DLD1 (cell line): Measurements from ENCODE around the gene MACROD1.

ENCODE experiments used
- in situ Hi-C: cut with HindIII; loops from 2 replicates; pipeline ENCODE4 v1.10.0; 2017; ENCODE audit warnings: low sequenced_read_pairs

Gene MACROD1

DNA sequence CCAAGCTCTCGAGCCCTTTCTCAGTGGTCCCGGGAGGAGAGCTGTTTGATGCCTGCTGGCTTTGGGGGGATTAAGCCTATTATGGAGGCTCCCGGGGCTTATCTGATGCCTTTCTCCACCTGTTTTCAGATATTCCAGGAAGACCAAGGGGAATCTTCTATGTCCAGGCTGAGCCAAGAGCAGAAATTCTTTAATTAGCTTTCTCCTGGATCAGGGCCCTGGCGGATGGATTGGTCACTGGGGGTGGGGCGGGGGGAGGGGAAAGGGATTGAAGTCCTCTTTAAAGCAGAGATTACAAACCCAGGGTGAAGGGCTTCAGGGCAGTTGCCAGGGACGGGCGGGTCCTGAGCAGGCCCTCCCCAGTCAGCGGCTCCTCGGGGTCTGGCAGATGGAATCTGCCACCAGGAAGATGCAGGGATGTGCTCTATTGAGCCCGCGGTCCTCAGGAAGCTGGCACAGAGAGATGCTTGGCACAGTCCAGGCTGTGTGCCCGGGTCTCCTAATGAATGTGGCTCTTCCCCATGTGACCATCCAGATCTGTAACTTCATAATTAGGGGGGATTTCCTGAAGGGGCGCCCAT lies 33.6 kb downstream of the MACROD1 start:
- in situ Hi-C loops: loop anchor here (10.0 kb wide), 1 partner anchor 127 kb away; no protein-coding TSS in a partner anchor

DNA sequence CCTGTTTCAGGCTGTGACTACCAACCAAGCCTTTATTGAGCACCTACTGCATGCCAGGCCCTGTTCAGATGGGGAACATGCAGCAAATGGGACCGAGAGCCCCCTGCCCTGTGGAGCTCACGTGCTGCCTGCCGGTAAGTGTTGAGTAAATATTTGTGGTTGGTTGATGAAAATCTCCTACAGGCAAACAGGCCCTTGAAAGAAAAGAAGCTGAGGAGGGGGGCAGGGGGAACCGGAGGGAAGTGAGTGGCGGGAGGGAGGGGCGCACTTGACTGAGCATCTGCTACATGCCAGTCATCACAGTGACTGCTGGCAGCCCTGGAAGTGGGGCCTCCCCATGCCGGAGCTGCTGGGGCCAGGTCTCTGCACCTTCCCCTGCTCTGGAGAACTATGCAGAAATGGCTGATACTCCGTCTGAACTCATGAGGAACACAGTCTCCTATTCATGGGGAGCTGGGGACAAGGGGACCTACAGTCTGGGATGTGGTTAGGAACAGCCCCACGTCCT lies 34.2 kb downstream of the MACROD1 start:
- in situ Hi-C loops: loop anchor here (10.0 kb wide), 1 partner anchor 127 kb away; no protein-coding TSS in a partner anchor

DNA sequence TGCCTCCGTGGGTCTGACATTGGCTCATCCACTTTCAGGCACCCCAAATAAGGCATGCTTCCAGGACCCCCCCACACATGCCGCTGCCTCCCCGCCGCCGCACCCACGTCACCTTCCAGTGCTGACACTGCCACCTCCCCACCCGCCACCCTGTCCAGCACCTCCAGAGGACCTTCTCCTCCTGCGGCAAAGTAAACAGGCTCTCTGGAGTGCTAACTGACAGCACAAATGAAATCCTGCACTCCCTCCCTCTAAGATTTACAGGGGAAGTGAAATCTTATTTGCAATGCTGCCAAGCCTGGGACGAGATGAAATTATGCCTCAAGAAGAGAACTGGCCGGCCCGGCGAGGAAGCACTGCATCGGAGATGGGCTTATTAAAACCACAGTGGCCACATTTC lies 35.3 kb downstream of the MACROD1 start:
- in situ Hi-C loops: loop anchor here (10.0 kb wide), 1 partner anchor 126 kb away; no protein-coding TSS in a partner anchor

DNA sequence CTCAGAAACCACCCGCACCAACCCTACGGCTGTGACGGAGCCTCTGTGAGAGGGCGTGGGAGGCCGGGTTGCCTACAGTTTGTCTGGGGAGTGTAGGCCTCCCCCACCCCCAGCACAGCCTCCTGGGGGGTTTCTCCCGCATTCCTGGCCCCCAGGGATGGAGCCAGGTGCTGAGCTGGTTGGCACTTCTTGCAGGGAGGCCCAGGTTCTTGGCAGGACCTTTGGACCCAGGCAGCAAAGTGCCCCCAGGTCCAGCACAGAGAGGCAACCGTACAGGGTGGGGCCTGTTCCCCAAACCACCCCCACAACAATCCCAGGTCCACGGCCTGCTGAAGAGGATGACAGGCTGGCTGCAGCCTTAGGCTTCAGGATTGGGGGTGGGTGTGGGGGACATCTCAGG lies 36.5 kb downstream of the MACROD1 start:
- in situ Hi-C loops: no loop called here

DNA sequence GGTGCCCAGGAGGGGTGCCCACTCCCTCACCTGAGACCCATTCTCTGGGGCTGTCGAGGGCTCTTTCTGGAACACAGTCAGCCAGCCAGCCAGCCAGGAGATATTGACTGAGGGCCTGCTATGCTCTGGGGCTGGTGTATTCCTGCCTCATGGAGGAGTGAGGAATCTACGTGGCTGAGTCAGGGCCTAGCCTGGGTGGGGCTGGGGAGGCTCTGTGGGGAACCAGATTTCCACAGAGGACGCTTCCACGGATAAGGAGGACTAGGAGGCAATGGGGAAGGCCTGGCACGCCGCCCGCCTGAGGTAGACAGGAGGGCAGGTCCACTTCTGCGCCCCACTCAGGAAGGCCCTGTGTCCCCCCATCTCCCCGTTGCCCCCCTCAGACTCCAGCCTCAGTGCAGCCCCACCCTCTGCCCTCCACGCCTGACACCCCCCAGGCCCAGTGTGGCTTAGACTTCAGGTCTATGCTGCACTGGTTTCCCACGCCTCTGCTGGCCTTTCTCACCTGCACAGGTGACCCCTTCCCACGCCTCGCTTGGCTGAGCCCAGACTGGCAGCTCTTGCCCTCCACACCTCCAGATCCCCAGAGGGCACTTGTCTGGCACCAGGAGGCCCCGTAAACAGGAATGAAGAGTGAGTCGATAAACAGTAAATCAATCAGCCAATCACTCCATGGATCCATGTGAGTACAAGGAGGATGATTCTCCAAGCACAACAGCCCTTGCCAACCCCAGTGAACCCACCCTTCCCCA lies 37.5 kb downstream of the MACROD1 start:
- in situ Hi-C loops: no loop called here

DNA sequence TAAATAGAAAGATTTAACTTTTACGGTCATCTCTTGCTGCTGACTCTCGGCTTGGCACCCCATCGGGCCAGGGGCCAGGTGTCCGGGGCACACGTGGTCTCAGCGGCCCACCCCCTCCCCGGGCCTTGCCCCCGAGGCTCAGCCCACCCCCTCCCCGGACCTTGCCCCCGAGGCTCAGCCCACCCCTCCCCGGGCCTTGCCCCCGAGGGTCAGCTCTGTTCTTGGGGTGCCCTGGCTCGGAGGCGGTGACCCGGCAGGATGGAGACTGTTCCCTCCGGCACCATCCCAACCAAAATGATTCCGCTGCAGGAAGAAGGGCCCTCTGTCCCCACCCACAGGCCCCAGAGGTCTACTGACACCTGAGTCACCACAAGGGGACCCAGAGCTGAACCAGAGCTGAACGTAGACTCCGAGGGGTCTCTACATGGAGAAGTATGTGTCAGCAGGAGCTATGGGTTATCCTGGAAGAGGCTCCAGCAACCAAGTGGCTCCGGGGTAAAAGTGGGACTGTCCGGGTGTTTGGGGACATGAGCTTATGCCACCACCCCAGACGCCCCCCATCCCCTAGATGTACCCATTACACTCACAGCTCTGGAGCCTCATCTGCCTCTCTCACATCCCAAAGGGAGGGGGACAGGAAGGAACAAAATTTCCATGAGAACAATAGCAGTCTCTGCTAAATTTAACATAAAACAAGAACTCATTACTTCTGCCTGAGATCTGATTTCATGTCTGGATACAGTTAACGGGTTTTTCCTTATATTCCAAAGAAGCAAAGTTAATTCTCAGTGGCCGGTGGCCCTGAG lies 38.4 kb downstream of the MACROD1 start:
- in situ Hi-C loops: no loop called here

DNA sequence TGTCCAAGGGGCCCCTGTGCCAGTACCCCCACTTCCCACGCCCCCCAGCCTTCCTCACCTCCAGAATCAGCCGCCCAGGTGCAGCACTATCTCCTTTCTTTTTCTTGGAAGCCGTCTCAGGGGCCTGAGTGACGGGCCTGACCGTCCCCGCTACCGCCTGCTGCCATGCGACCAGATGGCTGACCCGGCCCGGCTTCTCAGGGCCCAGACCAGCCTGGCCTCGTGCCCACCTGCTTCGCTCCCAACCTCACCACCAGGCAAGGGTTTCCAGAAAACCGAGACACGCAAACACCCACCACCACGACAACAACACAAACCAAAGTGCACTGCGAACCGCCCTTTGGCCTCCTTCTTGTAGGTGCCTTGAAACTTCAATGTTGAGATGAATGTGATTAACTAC lies 39.1 kb downstream of the MACROD1 start:
- in situ Hi-C loops: no loop called here

DNA sequence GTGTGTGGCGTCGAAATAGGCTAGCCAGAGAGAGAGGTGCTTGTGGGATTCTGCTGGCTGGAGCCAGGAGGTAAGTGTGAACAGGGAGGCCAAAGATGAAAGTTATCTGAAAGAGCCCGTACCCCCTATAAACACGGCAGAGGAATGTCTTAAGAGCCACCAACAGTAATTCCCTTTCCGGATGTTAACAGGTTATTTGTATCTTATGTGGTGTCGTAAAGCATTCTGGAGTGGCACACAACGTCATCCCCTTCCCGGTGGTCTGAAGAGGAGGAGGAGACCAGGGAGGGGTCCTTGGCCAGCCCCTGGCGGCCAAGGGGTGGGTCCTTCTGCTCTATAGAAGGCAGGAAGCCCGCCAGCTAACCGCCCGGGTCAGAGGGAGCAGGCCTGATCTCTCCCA lies 39.5 kb downstream of the MACROD1 start:
- in situ Hi-C loops: no loop called here

DNA sequence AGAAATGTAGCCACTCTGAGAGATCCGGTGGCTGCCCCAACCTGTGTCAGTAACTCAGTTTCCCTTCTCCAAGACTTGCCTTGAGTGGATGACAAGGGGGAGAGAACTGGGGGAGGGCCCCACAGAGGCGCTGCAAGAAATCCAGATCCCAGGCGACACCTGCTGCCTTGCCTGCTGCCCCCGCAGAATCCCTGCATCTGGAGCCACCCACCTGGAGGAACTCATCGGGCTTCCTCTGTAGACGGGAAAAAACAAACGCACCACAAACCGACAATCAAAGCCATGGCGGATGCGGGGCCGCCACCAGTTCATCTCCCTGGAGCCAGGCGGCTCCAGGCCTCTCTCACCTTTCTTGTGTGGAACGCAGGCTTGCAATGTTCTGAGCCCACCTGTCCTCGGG lies 40.2 kb downstream of the MACROD1 start:
- in situ Hi-C loops: no loop called here

DNA sequence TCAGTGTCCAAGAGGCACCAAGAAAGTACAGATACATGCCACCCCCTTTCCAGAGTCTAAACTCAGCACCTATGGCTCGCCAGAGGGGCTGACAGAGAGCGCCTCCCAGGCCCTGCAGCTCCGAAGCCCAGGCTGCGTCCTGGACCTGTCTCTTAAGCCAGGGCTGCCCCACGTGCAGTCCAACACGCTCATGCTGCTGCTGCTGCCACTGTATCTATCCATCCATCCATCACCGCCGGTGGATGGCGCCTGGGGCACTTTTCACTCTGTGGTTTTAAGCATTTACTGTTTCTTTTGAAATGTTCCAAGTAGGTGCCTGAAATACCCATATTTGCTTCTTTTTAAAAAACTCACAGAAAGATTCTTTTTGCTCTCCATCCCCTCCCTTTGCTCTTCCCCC lies 41.8 kb downstream of the MACROD1 start:
- in situ Hi-C loops: no loop called here

DNA sequence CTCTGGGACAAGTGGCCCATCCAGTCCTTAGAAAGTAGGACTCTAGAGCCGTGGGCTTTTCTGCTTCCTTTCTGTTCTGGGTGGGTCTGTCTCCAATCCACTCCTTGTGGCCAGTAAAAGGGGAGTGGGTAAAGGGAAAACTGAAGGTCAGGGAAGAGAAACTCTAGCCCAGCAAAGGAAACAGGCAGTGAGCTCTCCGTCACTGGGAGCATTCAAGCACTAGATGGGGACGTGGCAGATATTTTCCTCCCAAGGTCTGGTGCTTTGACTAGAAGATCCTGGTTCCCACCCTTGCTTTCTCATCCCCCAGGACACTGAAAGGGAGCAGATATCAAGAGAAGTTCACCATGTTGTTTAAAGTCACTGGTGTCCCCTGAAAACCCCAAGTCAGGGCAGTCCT lies 42.2 kb downstream of the MACROD1 start:
- in situ Hi-C loops: no loop called here

DNA sequence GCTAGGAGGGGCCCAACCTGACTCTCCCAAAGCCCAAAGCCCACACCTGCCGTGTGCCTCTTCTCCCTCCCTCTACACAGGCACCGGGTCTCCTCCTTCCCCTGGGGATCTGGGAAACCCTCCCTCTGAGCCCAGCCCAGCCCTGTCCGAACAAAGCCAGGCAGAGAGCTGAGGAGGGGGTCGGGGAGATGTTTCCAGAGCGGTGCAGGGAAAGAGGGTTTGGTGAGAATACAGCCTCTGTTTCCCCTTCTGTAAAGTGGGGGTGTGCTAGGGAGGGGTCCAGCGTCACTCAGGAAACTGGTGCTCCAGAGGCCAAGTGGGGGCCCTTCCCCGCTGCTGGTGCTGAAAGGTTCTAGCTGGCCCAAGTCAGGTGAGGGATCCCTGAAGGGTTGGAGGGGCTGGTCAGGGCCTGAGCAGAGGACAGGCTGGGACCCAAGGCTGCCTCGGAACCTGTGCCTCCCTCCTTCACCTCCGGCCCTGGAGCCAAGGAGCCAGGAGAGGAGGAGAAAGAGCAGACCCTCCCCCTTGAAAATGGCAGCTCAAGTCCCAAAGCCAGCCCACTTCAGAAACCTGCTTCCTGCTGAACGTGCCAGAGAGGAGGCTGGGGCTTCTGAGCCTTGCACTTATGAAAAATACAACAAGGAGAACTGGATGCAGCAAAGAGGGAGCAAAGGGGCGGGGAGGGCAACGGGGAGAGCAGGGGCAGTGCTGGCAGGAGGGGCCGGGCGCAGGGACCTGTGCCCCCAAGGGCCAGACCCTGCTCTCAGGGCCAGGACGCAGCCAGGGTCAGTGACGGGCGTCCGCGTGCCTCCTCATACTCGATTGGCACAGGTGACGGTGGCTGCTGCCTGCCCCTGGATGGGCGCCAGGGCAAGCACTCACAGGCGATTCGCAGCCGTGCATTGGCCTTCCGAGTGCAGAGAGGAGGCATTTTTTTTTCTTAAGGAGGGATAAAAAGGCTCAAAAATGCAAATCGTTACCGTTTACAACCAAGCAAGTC lies 43.2 kb downstream of the MACROD1 start:
- in situ Hi-C loops: no loop called here

DNA sequence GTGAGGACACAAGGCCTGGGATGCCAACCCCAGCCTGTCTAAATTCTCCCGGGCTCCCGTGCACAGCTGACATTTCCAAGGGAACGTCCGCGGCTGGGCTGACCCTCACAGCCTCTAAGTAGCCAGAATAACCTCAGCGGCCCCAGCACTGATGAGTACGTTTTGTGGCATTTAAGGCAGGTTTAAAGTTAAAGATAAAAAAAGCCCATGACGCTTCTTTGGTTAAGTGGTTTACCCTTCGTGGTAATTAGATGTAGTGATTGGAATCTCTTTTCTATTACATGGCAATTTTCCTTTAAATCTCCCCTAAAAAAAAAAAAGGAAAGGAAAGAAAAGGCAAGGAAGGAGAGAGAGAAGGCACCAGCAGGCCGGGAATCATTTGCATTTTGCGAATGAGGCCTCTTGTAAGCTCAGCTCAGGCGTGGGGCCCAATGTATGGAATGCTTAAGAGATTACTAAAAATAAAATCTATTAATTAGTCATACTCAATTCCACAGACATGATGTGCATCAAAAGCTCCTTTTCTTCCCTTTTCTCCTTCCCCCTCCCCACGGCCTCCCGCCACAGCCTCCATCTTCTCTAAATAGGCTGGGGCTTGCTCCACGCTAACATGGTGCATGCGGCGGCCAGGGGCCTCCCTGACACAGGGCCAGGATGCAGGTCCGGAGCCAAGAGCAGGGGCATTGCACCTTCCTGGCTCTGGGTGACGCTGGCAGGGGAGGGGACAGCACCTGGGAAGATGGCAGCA lies 44.1 kb downstream of the MACROD1 start:
- in situ Hi-C loops: no loop called here

DNA sequence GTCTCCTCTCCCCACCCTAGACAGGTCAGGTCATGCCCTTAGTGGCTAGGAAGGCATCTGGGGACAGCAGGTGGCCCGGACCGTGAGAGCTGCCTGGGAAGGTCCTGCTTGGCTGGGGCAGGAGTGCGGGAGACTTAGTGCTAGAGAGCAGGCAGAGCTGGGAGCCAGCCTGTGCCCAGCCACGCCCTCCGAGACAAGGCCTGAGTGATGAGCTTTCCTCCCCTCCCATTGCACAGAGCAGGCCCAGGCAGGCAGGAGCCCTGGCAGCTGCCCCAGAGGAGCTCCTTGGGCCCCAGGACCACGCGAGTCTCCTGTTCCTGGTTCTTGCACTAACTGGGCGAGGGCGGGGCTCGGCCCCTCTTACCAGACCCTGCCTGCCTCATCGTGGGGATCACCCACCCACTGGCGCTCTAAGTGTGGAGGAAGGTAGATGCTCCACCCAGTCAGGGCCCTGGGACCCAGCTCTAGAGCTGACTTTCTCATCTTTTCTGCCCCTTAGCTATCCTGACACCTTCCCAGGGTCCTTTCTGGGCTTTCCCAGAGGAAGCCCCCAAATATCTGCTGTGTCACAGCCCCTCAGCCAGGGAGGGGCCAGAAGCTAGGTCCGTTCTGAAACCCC lies 44.9 kb downstream of the MACROD1 start:
- in situ Hi-C loops: no loop called here

DNA sequence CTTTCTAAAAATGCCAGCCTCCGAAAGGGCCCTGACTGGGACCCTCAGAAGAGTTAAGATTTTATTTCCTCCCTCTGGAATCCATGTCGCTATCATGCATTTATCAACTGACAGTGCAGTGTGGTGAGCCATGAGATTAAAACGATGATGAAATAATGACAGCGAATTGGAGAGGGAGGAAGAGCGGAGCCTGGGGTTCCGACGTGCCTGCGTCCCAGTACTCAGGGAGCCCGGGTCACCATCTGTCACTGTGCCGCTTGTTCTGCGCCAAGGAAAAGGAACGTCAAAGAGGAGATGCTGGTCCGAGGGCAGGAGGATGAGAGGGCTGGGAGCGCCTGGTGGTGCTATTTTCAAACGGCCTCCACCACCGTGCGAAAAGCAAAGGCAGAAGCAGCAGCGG lies 46.2 kb downstream of the MACROD1 start:
- in situ Hi-C loops: no loop called here

DNA sequence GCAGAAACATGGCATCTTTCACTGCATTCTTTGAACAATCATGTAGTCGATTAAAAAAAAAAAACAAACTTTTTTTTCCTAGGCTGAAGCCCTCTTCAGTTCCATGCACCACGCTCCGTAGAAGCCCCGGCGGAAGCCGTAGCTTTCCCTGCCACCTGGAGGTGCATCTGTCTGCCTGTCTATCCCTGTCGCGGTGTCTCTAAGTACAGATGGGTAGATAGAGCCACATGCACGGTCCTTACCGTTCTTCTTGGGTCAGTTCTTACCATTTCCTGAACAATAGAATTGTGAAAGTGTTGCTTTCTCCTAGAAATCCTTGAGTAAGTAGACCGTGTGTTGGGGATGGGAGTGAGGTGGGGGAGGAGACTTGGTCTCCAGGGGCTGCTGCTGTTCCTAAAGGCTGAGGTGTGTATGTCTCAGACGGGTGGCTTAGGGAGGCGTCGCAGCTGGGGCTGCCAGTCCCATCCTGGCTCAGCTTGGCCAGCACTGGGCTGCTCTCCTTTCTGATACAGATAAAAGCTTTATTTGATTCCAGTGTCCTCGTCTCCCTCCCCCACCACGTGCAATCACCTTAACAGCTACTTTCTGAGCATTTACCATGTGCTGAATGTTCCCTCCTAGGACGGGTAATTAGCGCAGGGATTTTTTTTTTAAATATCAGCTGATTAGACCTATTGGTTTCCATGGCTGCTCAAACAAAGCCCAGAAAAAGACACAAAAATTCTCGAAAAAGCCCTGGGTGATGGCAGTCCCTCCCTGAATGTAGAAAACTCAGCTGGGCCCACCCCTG lies 46.8 kb downstream of the MACROD1 start:
- in situ Hi-C loops: no loop called here

DNA sequence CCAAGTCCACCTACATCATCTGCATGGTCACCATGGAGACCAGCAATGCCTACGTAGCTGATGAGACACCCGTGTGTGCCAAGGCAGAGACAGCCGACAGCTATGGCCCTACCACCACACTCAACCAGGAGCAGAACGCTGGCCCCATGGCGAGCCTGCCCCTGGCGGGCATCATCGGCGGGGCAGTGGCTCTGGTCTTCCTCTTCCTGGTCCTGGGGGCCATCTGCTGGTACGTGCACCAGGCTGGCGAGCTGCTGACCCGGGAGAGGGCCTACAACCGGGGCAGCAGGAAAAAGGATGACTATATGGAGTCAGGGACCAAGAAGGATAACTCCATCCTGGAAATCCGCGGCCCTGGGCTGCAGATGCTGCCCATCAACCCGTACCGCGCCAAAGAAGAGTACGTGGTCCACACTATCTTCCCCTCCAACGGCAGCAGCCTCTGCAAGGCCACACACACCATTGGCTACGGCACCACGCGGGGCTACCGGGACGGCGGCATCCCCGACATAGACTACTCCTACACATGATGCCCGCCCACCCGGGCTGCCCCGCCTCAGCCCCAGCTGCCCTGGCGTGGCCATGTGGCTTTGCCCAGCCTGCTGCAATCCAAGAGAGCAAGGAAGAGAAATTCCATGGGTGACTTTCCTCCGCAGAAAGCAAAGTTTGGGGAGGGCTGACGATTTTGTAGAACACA lies 48.0 kb downstream of the MACROD1 start:
- in situ Hi-C loops: no loop called here
